Hepatic stellate cell (primary cell): ENCODE data around the gene SCN9A.
"Not testable (repeated sequence)": the region's sequence is repeated elsewhere in the genome, so short reads cannot be mapped to it uniquely, and the experiment has no call there.

Experiments used
- DNase-seq: peaks from one replicate; pipeline ENCODE4 v3.0.0; 2011; ENCODE audit warnings: low spot score

SCN9A gene

DNA sequence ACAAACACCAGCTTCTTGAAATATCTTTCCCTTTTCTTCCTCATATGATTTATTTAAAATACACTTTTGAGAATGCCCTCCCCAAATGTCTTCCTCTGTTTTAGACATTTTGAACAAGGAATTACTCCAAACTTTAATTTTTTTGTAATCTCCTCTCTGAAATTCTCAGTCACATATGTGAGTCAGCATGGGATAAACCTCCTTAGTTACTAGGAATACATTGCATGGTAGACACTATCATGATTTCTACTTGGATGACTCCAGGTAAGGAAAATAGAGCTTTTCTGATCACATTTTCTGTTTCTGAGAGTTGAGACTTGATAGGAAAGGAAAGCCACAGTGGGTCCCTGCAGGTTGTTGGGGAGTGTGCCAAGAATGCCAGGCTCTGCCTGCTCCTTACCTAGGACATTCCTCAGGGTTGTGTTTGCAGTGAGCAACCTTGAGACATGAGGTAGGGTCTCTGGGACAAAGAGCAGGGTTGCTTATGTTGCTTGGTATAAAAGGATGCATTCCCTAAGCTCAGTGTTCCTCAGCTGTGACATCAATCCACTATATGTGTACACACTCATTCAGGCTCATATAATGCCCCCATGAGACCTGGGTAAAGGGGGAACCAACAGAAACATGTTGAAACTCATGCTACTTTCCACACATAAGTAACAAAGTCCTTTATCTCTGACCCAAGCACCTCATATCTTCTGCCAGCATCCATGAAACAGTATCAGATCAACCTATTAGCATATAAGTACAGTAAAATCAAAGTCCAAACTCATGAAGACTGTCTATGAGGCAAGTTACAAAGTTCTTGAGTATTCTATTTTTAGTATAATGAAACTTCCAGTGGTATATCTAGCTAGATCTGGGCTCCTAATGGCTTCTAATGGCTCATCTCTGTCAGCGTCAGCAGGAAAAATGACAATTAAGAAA lies 135.1 kb downstream of the SCN9A start:
- DNase-seq: no peak

DNA sequence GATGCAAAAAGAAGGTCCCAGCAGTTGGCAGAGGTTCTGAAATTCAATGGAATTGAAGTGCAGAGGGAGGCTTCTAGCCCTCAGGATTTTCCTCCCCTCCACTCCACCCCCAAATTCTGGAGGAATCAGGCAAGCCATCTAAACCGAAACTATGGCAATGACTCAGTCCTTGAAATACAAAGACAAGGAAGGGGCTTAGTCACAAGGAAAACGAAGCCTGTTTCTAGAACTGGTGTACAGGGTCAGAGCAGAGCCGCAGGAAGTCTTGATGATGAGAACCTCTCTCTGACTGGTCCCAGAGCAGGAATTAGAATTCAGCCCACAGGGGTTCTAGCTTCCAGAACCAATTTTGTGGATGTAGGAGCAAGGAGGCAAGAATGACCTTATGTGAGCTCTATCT lies 136.2 kb downstream of the SCN9A start:
- peak; percentile 46 for DNase-seq

GRCh38 chr2:166238176-166238575 lies 137.6 kb downstream of the SCN9A start:
- DNase-seq: no peak

DNA sequence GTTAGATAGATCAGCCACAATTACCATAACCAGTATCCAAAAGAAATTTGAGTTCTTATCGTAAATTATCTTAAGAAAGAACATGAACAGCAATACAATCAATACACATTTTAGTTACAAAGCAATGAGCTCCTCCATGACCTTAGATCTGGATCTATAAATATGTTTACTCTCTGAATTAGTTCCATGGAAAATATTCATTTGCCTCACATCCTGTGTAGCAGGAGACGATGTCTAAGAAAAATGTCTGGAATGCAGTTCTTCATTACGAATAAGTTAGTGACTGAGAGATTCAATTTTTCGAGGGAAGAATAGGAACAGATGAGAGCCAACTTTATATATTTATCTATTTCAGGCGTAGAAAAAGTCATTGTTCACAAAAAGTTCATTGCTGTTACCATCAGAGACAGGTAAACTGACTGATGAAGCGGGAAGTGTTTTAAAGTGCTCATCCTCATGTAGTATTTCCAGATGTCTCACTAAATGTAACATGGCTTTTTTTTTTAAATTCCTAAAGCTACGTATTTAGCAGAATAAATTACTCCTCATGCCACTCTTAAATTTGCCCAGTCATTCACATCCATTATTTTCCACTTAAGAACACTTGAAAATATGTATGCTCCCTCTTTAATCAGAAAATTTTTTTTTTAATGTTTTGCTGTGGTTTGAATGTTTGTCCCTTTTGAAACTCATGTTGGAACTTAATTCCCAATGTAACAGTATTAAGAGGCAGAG lies 141.5 kb downstream of the SCN9A start:
- peak; percentile 16 for DNase-seq

GRCh38 chr2:166233244-166233643 lies 142.5 kb downstream of the SCN9A start:
- no peak for DNase-seq

DNA sequence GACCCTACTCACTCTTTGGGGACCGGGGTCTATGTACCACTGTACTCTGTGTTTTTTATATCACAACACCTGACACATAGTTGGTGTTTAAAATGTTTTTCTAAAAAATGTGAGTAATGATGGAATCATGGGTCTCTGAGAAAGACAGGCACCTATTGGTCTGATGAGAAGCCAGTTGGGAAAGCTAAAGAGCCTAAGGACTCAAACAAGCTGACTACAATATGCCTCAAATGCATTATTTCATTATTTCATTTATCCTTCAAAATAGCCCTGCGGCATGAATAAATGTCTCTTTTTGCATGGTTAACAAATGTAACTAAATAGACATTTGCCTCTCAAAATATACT lies 145.0 kb downstream of the SCN9A start:
- no peak for DNase-seq

DNA sequence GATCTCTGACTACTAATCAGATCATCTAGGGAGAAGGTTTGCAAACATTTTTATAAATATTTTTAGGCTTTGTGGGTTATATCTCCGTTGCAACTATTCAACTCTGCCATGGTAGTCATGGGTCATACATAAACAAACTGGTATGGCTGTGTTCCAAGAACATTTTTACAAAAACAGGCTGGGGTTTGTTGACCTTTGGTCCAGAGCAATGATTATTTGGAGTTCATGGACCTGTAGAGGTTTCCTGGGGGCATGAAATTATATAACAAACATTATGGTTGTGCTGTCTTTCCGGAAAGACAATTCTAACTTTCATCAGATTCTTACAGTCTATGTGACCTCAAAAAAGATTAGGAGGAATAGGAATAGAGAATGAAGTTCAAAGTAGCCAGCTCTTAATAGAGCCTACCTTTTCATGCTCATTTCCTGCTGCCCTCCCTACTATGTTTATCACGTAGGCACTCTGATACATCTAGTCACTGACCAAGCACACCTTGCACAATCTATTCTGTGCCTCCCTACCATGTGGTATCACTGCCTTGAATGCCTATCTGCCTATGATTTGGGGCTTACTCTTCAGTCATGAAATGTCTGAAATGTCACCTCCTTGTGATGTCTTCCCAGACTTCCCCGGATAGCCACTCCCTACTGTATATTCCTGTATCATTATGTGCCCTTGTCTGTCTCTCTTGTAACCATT lies 145.6 kb downstream of the SCN9A start:
- DNase-seq: peak; percentile 8

DNA sequence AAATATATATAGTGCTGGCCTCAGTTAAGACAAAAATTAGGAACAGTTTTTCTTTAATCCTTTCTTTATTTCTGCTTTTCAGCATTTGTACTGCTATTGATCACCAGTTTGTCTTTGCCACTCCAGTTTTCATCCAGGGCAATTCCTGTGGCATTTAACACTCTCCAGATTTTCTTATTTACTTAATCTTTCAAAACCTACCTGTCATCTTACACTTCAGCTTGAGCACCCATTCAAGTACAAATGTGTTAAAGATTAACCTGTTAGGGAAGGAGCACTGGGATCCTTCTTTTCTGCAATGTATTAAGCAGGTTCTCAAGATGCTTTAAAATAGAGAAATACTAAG lies 146.1 kb downstream of the SCN9A start:
- DNase-seq: no peak

DNA sequence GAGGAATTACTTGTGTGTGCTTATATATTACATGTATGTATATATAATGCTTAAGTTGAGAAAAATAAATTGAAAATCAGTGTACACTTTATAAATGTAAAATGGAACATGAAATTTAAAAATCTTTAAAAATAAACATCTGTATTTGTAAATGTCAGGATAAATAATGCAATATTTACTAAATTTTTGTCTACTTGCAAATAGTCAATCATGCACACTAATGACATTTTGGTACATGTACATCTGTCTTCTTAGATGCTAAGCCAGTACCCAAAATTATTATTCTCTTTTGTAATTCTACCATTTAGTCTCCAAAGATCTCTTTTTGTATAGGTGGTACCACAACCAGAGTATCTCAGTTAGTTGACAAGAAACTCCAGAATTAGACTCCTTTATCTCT lies 151.5 kb downstream of the SCN9A start:
- DNase-seq: no peak

DNA sequence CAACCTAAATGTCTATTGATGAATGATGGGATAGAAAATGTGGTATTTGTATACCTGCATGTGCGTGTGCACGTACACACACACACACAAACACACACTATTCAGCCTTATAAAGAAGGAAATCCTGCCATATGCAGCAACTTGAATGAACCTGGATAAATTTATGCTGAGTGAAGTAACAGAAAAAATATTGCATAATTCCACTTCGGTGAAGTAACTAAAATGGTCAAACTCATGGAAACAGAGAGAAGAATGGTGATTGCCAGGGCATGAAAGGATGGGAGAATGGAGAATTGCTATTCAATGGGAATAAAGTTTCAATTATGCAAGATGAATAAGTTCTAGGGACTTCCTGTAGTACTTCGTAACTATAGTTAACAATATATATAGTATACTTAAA lies 152.4 kb downstream of the SCN9A start:
- DNase-seq: no peak

DNA sequence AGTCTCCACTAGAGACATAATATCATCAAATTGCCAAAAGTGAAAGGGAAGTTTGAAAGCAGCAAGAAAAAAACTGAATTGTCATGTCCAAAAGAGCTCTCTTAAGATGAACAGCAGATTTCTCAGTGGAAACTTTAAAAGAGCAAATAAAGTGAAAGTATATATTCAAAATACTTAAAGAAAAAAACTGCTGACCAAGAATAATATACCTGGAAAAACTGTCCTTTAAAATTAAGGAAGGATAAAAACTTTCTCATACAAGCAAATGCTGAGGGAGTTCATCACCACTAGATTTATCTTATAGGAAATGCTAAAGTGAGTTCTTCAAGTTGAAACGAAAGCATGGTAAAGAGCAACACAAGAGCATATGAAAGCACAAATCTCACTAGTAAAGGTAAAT lies 164.7 kb downstream of the SCN9A start:
- DNase-seq: no peak

DNA sequence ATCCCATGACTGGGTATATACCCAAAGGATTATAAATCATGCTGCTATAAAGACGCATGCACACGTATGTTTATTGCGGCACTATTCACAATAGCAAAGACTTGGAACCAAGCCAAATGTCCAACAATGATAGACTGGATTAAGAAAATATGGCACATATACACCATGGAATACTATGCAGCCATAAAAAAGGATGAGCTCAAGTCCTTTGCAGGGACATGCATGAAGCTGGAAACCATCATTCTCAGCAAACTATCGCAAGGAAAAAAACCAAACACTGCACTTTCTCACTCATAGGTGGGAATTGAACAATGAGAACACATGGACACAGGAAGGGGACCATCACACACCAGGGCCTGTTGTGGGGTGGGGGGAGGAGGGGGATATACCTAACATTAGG lies 165.8 kb downstream of the SCN9A start:
- not testable (repeated sequence) for DNase-seq

- DNase-seq: not testable (repeated sequence)
Observed at GRCh38 chr2:166209367-166209766, 166.4 kb downstream of the SCN9A start.

GRCh38 chr2:166206153-166206552 lies 169.6 kb downstream of the SCN9A start:
- DNase-seq: not testable (repeated sequence)

DNA sequence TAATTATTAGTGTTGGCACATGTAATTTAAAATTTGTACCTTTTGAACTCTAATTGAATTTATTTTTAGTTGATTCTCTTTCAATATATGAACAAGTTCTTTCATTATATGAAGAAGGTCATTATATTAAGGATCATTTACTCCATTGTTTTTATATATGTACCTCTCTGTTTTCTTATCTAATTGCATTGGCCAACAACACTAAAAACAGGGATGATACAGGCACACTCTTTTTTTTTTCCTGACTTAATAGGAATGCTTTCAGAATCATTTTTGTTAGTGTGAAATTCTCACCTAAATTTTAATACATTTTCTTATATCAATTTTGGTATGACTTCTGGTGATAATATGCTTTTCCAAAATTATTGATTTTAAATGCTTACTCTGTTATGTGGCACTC lies 173.0 kb downstream of the SCN9A start:
- no peak for DNase-seq

DNA sequence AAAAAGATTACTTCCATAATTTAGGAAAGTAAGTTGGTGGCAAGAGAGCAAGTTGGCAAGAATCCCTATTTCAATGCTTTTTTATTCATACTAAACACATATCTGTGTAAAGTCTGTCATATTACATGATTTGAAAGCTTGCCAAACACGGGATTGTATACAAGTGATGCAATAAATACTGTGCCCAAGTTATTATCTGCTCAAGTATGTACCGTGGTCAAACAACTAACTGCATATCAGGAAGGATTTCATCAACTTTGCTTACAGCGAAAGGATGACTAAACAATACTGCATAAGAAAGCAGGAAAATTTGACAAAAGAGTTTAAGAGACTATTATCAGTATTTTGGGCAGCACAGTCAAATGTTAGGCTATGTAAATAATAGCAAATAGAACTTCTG lies 178.3 kb downstream of the SCN9A start:
- DNase-seq: no peak

DNA sequence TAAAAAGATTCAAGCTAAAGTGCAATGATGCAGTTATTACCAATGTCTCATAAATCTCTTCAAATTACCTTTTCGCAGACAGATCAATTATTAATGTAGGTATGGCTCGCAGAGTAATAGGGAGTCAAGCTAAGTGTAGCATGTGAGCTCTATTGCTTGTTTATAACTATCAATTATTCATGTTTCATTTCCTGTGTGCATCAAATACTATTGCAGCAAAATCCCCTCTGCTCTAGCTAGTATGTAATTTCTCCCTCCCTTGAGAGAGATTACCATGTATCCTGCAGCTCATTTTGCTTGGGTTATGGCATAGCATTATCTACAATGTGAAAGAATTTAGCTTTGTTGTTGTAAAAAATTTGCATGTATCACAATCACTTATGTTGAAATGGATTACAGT lies 182.3 kb downstream of the SCN9A start:
- no peak for DNase-seq

- DNase-seq: no peak
Observed at GRCh38 chr2:166188084-166188483, 187.7 kb downstream of the SCN9A start.

- DNase-seq: no peak
Observed at GRCh38 chr2:166184789-166185188, 191.0 kb downstream of the SCN9A start.

DNA sequence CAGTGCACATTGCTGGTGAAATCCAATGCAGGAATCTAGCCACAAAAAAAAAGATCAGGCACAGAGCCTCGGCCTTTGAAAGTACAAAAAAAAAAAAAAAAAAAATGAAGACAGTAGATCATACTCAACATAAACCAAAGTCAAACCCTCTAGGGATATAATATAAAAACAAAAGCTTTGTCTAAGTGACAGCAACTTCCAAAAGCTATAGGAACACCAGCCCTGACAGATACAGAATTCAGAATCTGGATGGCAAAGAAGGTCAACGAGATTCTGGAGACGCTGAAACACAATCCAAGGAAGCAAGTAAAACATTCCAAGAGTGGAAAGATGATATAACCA lies 194.0 kb downstream of the SCN9A start:
- DNase-seq: no peak

DNA sequence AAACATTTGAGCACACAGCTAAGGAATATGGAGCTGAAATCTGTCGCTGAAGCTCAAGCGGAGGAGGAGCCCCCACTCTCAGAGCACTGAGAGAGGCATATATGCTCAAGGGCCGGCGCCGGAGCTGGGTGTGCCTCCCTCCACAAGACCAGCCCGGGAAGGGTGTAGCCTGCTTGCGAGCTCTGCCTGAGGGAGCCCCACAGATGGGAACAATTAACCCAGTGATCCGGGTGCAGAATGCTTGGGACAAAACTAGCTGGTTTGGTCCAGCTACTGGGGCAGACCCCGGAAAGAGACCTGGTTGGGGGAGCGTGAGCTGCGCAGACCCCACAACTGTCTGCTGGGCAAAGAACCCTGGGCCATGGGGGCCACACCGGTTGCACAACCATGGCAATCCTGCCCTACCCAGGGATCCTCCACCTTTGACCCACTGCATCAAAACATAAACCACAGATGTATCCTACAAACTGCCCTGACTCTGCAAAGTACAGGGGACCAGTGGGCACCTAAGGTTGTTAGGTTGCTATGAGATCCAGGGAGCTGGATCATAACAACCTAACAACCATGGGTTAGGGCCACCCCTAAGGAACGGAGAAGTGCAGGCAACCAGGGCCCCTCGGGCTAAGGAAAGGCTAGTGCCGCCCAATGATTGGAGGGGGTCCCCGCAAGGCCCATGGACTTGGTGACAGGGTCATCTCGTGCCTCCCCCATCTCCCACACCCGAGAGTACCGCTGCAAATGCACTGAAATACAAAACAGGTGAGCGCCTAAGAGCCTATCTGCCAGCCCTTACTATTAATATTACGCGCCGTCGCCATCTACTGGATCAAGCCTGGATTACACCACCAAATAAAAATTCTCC lies 194.6 kb downstream of the SCN9A start:
- DNase-seq: peak; percentile 16

GRCh38 chr2:166179201-166179600 lies 196.5 kb downstream of the SCN9A start:
- DNase-seq: no peak
